IPS DF 6.9 (cell line): Measurements from ENCODE around the gene CCM2L.

Experiments
- DNase-seq: peaks from one replicate; pipeline ENCODE4 v3.0.0-alpha.2; 2013; ENCODE audit warnings: low read depth, low spot score
- H3K27ac ChIP-seq: one replicate; pipeline ENCODE4 v1.5.1; 2013; ENCODE audit warnings: low read length, control low read depth
- H3K27me3 ChIP-seq: 2 replicates; pipeline ENCODE4 v1.6.1; 2013; ENCODE audit warnings: mild to moderate bottlenecking, low read length; ENCODE audit not compliant: control insufficient read depth, insufficient read depth
- H3K36me3 ChIP-seq: 2 replicates; pipeline ENCODE4 v1.6.1; 2013; ENCODE audit warnings: low read length; ENCODE audit not compliant: control insufficient read depth, insufficient read depth
- H3K4me1 ChIP-seq: 2 replicates; pipeline ENCODE4 v1.6.1; 2013; ENCODE audit warnings: low read length; ENCODE audit not compliant: control insufficient read depth, insufficient read depth
- H3K4me3 ChIP-seq: 2 replicates; pipeline ENCODE4 v1.5.1; 2013; ENCODE audit warnings: mild to moderate bottlenecking, low read length
- H3K9me3 ChIP-seq: 2 replicates; pipeline ENCODE4 v1.6.1; 2013; ENCODE audit warnings: low read length, inconsistent platforms; ENCODE audit not compliant: control insufficient read depth, insufficient read depth
- WGBS: extraction: QIAGEN DNeasy Blood & Tissue Kit; methylation state at CpG from one replicate; pipeline ENCODE4 v1.1.7; 2013; ENCODE audit warnings: mixed read lengths, missing lambda C conversion rate; ENCODE audit not compliant: insufficient read length, insufficient coverage; 5-methylcytosine and 5-hydroxymethylcytosine counted together

Gene CCM2L

GRCh38 chr20:32037929-32038328 lies 27.7 kb downstream of the CCM2L start:
- no peaks in the 10 kb centered on the region for H3K27me3 ChIP-seq
- no peaks in the 10 kb centered on the region for H3K9me3 ChIP-seq
- 100% methylated on average over 3 of the region's 4 CpGs for WGBS
- DNase-seq = no peak
- H3K4me3 ChIP-seq = no peak overlapping the region
- H3K27ac ChIP-seq = no peak overlapping the region
- H3K36me3 ChIP-seq = no peaks in the 10 kb centered on the region
- 0 out of 2 replicates have a peak, but pooled peaks cover 2% of the 10 kb centered on the region for H3K4me1 ChIP-seq

GRCh38 chr20:32040142-32040953 lies 30.1 kb downstream of the CCM2L start:
- DNase-seq = no peak
- Histone ChIP-seq H3K36me3 (no peaks in the 10 kb centered on the region), H3K27me3 (no peaks in the 10 kb centered on the region), H3K9me3 (no peaks in the 10 kb centered on the region), H3K4me3 (no peak overlapping the region), H3K4me1 (0 out of 2 replicates have a peak, but pooled peaks cover 2% of the 10 kb centered on the region), H3K27ac (no peak overlapping the region)
- WGBS = no CpG with 5 or more reads among the region's 10 CpGs

- Histone ChIP-seq H3K27ac (no peak overlapping the region), H3K4me3 (no peak overlapping the region), H3K27me3 (peaks cover 2% of the 10 kb centered on the region; the same call in 1 of the 2 replicates), H3K4me1 (peaks cover under 1% of the 10 kb centered on the region; the same call in 1 of the 2 replicates), H3K9me3 (no peaks in the 10 kb centered on the region), H3K36me3 (no peaks in the 10 kb centered on the region)
- 100% methylated on average over 1 of the region's 3 CpGs for WGBS
- DNase-seq = no peak
Measured at GRCh38 chr20:32045999-32046398, 35.8 kb downstream of the CCM2L start.

DNA sequence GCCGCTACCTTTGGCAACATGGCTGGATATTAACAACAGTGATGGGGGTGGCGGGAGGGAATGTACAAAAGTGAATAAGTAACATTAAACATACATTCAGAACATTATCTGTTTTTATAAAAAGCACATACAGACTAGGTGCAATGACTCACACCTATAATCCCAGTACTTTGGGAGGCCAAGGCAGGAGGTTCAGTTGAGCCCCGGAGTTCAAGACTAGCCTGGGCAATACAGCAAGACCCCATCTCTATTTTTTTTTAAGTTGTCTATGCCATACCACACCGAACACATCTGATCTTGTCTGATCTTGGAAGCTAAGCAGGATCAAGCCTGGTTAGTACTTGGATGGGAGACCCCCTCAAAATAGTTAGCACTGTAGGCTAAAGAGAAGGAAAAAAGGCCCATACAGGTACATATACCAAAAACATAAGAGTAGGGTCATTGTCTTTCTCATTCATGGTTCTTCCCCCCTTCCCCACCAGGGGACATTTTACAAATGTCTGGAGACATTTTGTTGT lies 40.1 kb downstream of the CCM2L start:
- Histone ChIP-seq H3K27me3 (peaks cover 18% of the 10 kb centered on the region), H3K4me1 (peaks cover 6% of the 10 kb centered on the region), H3K36me3 (no peaks in the 10 kb centered on the region), H3K4me3 (no peak overlapping the region), H3K27ac (no peak overlapping the region), H3K9me3 (no peaks in the 10 kb centered on the region)
- WGBS = no CpG with 5 or more reads among the region's 4 CpGs
- DNase-seq = no peak

DNA sequence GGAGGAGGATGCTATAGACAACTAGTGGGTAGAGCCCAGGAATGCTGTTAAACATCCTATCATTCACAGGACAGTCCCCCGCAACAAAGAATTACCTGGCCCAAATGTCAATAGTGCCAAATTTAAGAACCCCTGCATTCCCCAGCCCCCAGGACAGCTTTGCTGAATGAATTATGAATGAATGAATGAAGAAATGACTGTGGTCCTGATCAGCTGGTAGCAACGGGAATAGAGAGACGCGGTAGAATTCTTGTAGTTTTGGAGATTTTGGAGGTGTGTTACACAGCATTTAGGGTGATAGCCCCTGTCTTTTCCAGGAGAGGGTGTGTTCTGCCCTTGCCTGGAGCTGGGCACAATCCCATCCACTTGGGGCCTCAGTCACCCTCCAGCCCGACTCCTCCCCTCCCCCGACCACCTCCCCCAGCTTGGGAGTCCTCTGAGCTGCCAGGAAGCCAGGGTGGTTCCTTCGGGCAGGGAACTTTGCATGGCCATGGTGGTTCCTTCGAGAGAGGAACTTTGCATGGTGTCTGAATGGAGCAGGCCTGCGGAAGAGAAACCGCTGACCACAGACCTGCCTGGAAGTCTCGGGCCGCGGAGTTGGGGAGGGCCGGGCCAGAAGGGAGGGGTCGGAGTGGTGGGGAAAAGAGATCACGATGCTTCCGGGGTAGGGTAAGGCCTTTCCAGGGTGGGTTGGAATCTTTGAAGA lies 40.8 kb downstream of the CCM2L start:
- Histone ChIP-seq H3K9me3 (no peaks in the 10 kb centered on the region), H3K36me3 (no peaks in the 10 kb centered on the region), H3K4me1 (peaks cover 6% of the 10 kb centered on the region), H3K27ac (no peak overlapping the region), H3K27me3 (peaks cover 18% of the 10 kb centered on the region), H3K4me3 (peak overlapping the region; percentile 27; the same call in 1 of the 2 replicates)
- no peak for DNase-seq
- WGBS = no CpG with 5 or more reads among the region's 17 CpGs

DNA sequence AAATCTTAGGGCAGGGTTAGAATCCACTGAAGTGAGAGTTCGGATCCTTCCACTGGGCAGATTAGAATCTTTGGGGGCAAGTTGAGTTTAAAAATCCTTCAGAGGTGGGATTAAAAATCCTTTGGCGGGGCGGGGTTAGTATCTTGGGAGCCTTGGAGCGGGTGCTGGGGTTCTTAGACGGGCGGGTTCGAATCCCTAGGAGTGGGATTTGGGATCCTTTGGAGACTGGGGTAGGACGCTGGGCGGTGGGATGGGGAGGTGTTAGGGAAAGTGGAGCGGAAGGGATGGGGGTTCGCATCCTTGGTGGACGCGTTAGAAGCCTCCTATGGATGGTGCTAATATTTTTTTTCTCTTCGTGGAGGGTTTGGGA lies 41.5 kb downstream of the CCM2L start:
- Histone ChIP-seq H3K4me1 (peaks cover 6% of the 10 kb centered on the region), H3K27me3 (peaks cover 18% of the 10 kb centered on the region), H3K9me3 (no peaks in the 10 kb centered on the region), H3K27ac (no peak overlapping the region), H3K36me3 (no peaks in the 10 kb centered on the region), H3K4me3 (peak overlapping the region; percentile 36; the same call in 1 of the 2 replicates)
- WGBS = no CpG with 5 or more reads among the region's 14 CpGs
- no peak for DNase-seq

GRCh38 chr20:32052090-32052777 lies 42.0 kb downstream of the CCM2L start, which contains the start of gene HCK:
HCK (plus strand) TSS chr20:32052242.
- Histone ChIP-seq H3K27me3 (peaks cover 18% of the 10 kb centered on the region), H3K4me1 (peaks cover 6% of the 10 kb centered on the region), H3K4me3 (peak within 1 kb of the TSS; percentile 36; the same call in 1 of the 2 replicates), H3K9me3 (no peaks in the 10 kb centered on the region), H3K27ac (no peak within 1 kb of the TSS), H3K36me3 (no peaks in the 10 kb centered on the region)
- no CpG with 5 or more reads among the region's 58 CpGs for WGBS
- DNase-seq = no peak

- Histone ChIP-seq H3K27me3 (peaks cover 18% of the 10 kb centered on the region), H3K4me3 (peak overlapping the region; percentile 18; the same call in 1 of the 2 replicates), H3K36me3 (no peaks in the 10 kb centered on the region), H3K4me1 (peaks cover 6% of the 10 kb centered on the region), H3K9me3 (no peaks in the 10 kb centered on the region), H3K27ac (no peak overlapping the region)
- WGBS = no CpG with 5 or more reads among the region's 22 CpGs
- DNase-seq = no peak
Measured at GRCh38 chr20:32052778-32053362, 42.6 kb downstream of the CCM2L start.

- Histone ChIP-seq H3K27me3 (peaks cover 18% of the 10 kb centered on the region), H3K4me1 (peaks cover 6% of the 10 kb centered on the region), H3K27ac (no peak overlapping the region), H3K36me3 (no peaks in the 10 kb centered on the region), H3K9me3 (no peaks in the 10 kb centered on the region), H3K4me3 (no peak overlapping the region)
- WGBS = no CpG with 5 or more reads among the region's 3 CpGs
- DNase-seq = no peak
Measured at GRCh38 chr20:32053648-32054047, 43.4 kb downstream of the CCM2L start.
